ENCODE data around the gene CERS6.

- no peak for TF ChIP-seq BCL11A (tag by site-specific recombination; IDR thresholded peaks at IDR 0.05; ENCODE audit: low read depth)
- TF ChIP-seq ZBTB48 (tag by site-specific recombination; IDR thresholded peaks at IDR 0.05), result no peak
- TF ChIP-seq ZNF777 (tag by site-specific recombination; IDR thresholded peaks at IDR 0.05; ENCODE audit: borderline replicate concordance), result no peak
- TF ChIP-seq ZNF555 (tag by site-specific recombination; conservative IDR thresholded peaks at IDR 0.05), result no peak
- TF ChIP-seq CTCF (tag by site-specific recombination; IDR thresholded peaks at IDR 0.05), result no peak
- no peak for TF ChIP-seq MZF1 (tag by site-specific recombination; IDR thresholded peaks at IDR 0.05; ENCODE audit: borderline replicate concordance)
- TF ChIP-seq, protein P1, sequence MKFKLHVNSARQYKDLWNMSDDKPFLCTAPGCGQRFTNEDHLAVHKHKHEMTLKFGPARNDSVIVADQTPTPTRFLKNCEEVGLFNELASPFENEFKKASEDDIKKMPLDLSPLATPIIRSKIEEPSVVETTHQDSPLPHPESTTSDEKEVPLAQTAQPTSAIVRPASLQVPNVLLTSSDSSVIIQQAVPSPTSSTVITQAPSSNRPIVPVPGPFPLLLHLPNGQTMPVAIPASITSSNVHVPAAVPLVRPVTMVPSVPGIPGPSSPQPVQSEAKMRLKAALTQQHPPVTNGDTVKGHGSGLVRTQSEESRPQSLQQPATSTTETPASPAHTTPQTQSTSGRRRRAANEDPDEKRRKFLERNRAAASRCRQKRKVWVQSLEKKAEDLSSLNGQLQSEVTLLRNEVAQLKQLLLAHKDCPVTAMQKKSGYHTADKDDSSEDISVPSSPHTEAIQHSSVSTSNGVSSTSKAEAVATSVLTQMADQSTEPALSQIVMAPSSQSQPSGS (tag by site-specific recombination; IDR thresholded peaks at IDR 0.05; ENCODE audit: low read depth), result no peak
- TF ChIP-seq, protein P2, sequence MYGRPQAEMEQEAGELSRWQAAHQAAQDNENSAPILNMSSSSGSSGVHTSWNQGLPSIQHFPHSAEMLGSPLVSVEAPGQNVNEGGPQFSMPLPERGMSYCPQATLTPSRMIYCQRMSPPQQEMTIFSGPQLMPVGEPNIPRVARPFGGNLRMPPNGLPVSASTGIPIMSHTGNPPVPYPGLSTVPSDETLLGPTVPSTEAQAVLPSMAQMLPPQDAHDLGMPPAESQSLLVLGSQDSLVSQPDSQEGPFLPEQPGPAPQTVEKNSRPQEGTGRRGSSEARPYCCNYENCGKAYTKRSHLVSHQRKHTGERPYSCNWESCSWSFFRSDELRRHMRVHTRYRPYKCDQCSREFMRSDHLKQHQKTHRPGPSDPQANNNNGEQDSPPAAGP (tag by site-specific recombination; IDR thresholded peaks at IDR 0.05), result no peak
Observed at GRCh38 chr2:168798888-168799410, 342.9 kb downstream of the CERS6 start.
